ENCODE measurements around the gene SFR1. TPM values are rescaled to one million over a fixed set of nuclear protein-coding genes. Genes with fewer than 3 reads are reported as not detected.
"Not testable (repeated sequence)": the region's sequence is repeated elsewhere in the genome, so short reads cannot be mapped to it uniquely, and the experiment has no call there.

The SFR1 gene
- total RNA-seq, 1 donor, result 27.3 TPM

GRCh38 chr10:104174136-104174535 lies 52.2 kb downstream of the SFR1 start:
- H3K27me3 ChIP-seq (ENCODE audit: insufficient read depth, low read length); H3K9me3 ChIP-seq (ENCODE audit: low read depth, low read length); H3K4me3 ChIP-seq (ENCODE audit: low read length); H3K4me1 ChIP-seq (ENCODE audit: insufficient read depth, low read length): not testable (repeated sequence)

Other genes with a start within 250 kb of the SFR1 start
- 28.7 TPM for gene STN1, start 204.0 kb upstream of the SFR1 start, total RNA-seq
- 75.2 TPM for gene SLK, start 155.0 kb upstream of the SFR1 start, total RNA-seq
- gene COL17A1, start 36.3 kb upstream of the SFR1 start, total RNA-seq, result not detected
- gene CFAP43, start 110.2 kb downstream of the SFR1 start, total RNA-seq, result 0.10 TPM
- 60.4 TPM for gene GSTO1, start 132.7 kb downstream of the SFR1 start, total RNA-seq
- gene GSTO2, start 147.0 kb downstream of the SFR1 start, total RNA-seq, result 0.84 TPM
- 62.7 TPM for gene ITPRIP, start 216.3 kb downstream of the SFR1 start, total RNA-seq
- 0.10 TPM for gene CFAP58, start 231.7 kb downstream of the SFR1 start, total RNA-seq